Mononuclear cell (primary cell): ENCODE results near the gene GNG7. TPM values are rescaled to one million over a fixed set of nuclear protein-coding genes. Genes with fewer than 3 reads are reported as not detected.

Experiments
- H3K27me3 ChIP-seq: 2 replicates; pipeline ENCODE4 v1.6.0; 2011; ENCODE audit warnings: low read length, control low read depth; ENCODE audit not compliant: insufficient read depth
- H3K4me1 ChIP-seq: 2 replicates; pipeline ENCODE4 v1.5.1; 2011; ENCODE audit warnings: mild to moderate bottlenecking, low read length, control low read depth; ENCODE audit not compliant: insufficient read depth
- H3K4me3 ChIP-seq: 2 replicates; pipeline ENCODE4 v1.5.1; 2011; ENCODE audit warnings: mild to moderate bottlenecking, low read length, moderate library complexity
- H3K9me3 ChIP-seq: 2 replicates; pipeline ENCODE4 v1.5.1; 2011; ENCODE audit warnings: low read depth, mild to moderate bottlenecking, control low read depth, low read length
- total RNA-seq: library from RNA; depleted of rRNA; stranded (reverse); fragments of >200 nt; gene quantifications from one replicate; pipeline ENCODE4 v1.2.3, GENCODE V29; 2012

GNG7 gene
- total RNA-seq = 2.0 TPM

GRCh38 chr19:2702170-2703076 lies at the start of gene GNG7:
GNG7 (minus strand) TSS chr19:2702694; CDS start chr19:2520688, 182,006 bp downstream.
- Histone ChIP-seq H3K27me3 (no peaks in the 10 kb centered on the region), H3K4me3 (peak within 1 kb of the TSS; percentile 46), H3K9me3 (no peaks in the 10 kb centered on the region), H3K4me1 (peaks cover 30% of the 10 kb centered on the region)

GRCh38 chr19:2751438-2751830 lies 48.9 kb upstream of the GNG7 start:
- H3K4me1 ChIP-seq = peaks cover 6% of the 10 kb centered on the region
- no peaks in the 10 kb centered on the region for H3K9me3 ChIP-seq
- H3K27me3 ChIP-seq = no peaks in the 10 kb centered on the region
- no peak overlapping the region for H3K4me3 ChIP-seq

- no peak overlapping the region for H3K4me3 ChIP-seq
- H3K4me1 ChIP-seq = peaks cover 6% of the 10 kb centered on the region
- no peaks in the 10 kb centered on the region for H3K9me3 ChIP-seq
- H3K27me3 ChIP-seq = no peaks in the 10 kb centered on the region
These were observed 48.4 kb upstream of the GNG7 start for GRCh38 chr19:2750808-2751437.

GRCh38 chr19:2747349-2747748 lies 44.9 kb upstream of the GNG7 start:
- H3K9me3 ChIP-seq = no peaks in the 10 kb centered on the region
- H3K27me3 ChIP-seq = no peaks in the 10 kb centered on the region
- H3K4me1 ChIP-seq = peaks cover 6% of the 10 kb centered on the region
- H3K4me3 ChIP-seq = no peak overlapping the region

- no peaks in the 10 kb centered on the region for H3K27me3 ChIP-seq
- H3K9me3 ChIP-seq = no peaks in the 10 kb centered on the region
- H3K4me3 ChIP-seq = no peak overlapping the region
- peaks cover 8% of the 10 kb centered on the region for H3K4me1 ChIP-seq
These were observed 41.6 kb upstream of the GNG7 start for GRCh38 chr19:2744113-2744512.

- Histone ChIP-seq H3K27me3 (no peaks in the 10 kb centered on the region), H3K9me3 (no peaks in the 10 kb centered on the region), H3K4me1 (peaks cover 14% of the 10 kb centered on the region), H3K4me3 (no peak overlapping the region)
These were observed 40.6 kb upstream of the GNG7 start for GRCh38 chr19:2743099-2743498.

GRCh38 chr19:2740314-2740656 lies 37.8 kb upstream of the GNG7 start:
- Histone ChIP-seq H3K27me3 (no peaks in the 10 kb centered on the region), H3K9me3 (no peaks in the 10 kb centered on the region), H3K4me1 (peaks cover 32% of the 10 kb centered on the region), H3K4me3 (no peak overlapping the region)

GRCh38 chr19:2739602-2740313 lies 37.3 kb upstream of the GNG7 start, which contains the start of gene SLC39A3:
SLC39A3 (minus strand) TSS chr19:2740017; CDS start chr19:2737257, 2,760 bp downstream.
- H3K27me3 ChIP-seq = no peaks in the 10 kb centered on the region
- peak within 1 kb of the TSS; percentile 64 for H3K4me3 ChIP-seq

GRCh38 chr19:2736550-2737190 lies 34.2 kb upstream of the GNG7 start:
- Histone ChIP-seq H3K4me3 (no peak overlapping the region), H3K4me1 (peaks cover 32% of the 10 kb centered on the region), H3K9me3 (no peaks in the 10 kb centered on the region), H3K27me3 (no peaks in the 10 kb centered on the region)

More at GRCh38 chr19:2739602-2740313, 37.3 kb upstream of the GNG7 start, which contains the start of gene SLC39A3:
- peaks cover 32% of the 10 kb centered on the region for H3K4me1 ChIP-seq
- H3K9me3 ChIP-seq = no peaks in the 10 kb centered on the region

GRCh38 chr19:2735374-2735773 lies 32.9 kb upstream of the GNG7 start:
- H3K4me3 ChIP-seq = no peak overlapping the region
- H3K27me3 ChIP-seq = no peaks in the 10 kb centered on the region
- H3K9me3 ChIP-seq = no peaks in the 10 kb centered on the region
- peaks cover 32% of the 10 kb centered on the region for H3K4me1 ChIP-seq

GRCh38 chr19:2734589-2735288 lies 32.2 kb upstream of the GNG7 start:
- Histone ChIP-seq H3K27me3 (no peaks in the 10 kb centered on the region), H3K4me1 (peaks cover 32% of the 10 kb centered on the region), H3K9me3 (no peaks in the 10 kb centered on the region), H3K4me3 (no peak overlapping the region)

- no peaks in the 10 kb centered on the region for H3K9me3 ChIP-seq
These were observed 31.6 kb upstream of the GNG7 start for GRCh38 chr19:2733930-2734588.

GRCh38 chr19:2732883-2733282 lies 30.4 kb upstream of the GNG7 start:
- H3K27me3 ChIP-seq = no peaks in the 10 kb centered on the region
- no peak overlapping the region for H3K4me3 ChIP-seq
- H3K4me1 ChIP-seq = peaks cover 15% of the 10 kb centered on the region
- no peaks in the 10 kb centered on the region for H3K9me3 ChIP-seq

More at GRCh38 chr19:2733930-2734588, 31.6 kb upstream of the GNG7 start:
- peaks cover 27% of the 10 kb centered on the region for H3K4me1 ChIP-seq
- no peak overlapping the region for H3K4me3 ChIP-seq
- no peaks in the 10 kb centered on the region for H3K27me3 ChIP-seq
